HepG2 (cell line): ENCODE measurements around the gene GPR176. TPM values are rescaled to one million over a fixed set of nuclear protein-coding genes. Genes with fewer than 3 reads are reported as not detected.

ENCODE experiments used
- ATAC-seq: fragments of 200-7000 bp; cut with Tn5 transposase; 3 replicates; pipeline ENCODE4 v1.9.1; 2020; ENCODE audit warnings: mild to moderate bottlenecking, moderate library complexity
- BruUV-seq: library from RNA; stranded (reverse); fragments of 400-500 nt; replicated peaks from 2 replicates; lab custom pipeline; 2021; lab: Mats Ljungman, UMichigan
- CTCF ChIA-PET: fragments of 300-600 bp; formaldehyde crosslinking; extraction: SDS; loops from one replicate; lab custom pipeline; 2021; ENCODE audit warnings: low total read pairs, inconsistent platforms, low intra/inter-chr PET ratio; lab: Yijun Ruan, JAX
- POLR2A ChIA-PET: fragments of 350-600 bp; sonication (Branson Sonifier 250); formaldehyde crosslinking; loops from one replicate; lab custom pipeline; 2020; ENCODE audit warnings: antibody characterized with exemption, inconsistent platforms; lab: Yijun Ruan, JAX
- DNase-seq: peaks from one replicate; pipeline ENCODE4 v3.0.0-alpha.2; 2015; ENCODE audit warnings: low spot score
- FAIRE-seq: peaks from 3 replicates; lab custom pipeline; 2011; peaks lifted over from hg19 to GRCh38; lab: Jason Lieb, UNC
- H2AFZ ChIP-seq: one replicate; pipeline ENCODE4 v1.6.1; 2011; ENCODE audit warnings: low read length, inconsistent platforms
- H3K27ac ChIP-seq: fragments of 300-600 bp; 3 replicates; pipeline ENCODE4 v1.8.0; 2011; ENCODE audit warnings: mixed run types, mild to moderate bottlenecking, mixed read lengths, low read length, inconsistent platforms; ENCODE audit not compliant: insufficient read depth; ENCODE audit errors: extremely low read length
- H3K27me3 ChIP-seq, 2 experiments: fragments of 200-600 bp in 1 of 2; 2 replicates in 1 of 2; 3 replicates in 1 of 2; pipeline versions ENCODE4 v1.6.0 to v1.8.0; 2011; ENCODE audit warnings: low read length in 2 of 2, mild to moderate bottlenecking in 2 of 2, moderate library complexity in 2 of 2, inconsistent platforms in 1 of 2; ENCODE audit not compliant: insufficient read depth in 2 of 2, control insufficient read depth in 1 of 2
- H3K36me3 ChIP-seq, 2 experiments: fragments of 200-600 bp in 1 of 2; replicated peaks in 1 of 2; 2 replicates in 1 of 2; 3 replicates in 1 of 2; pipeline versions ENCODE4 v1.5.1 to v1.8.0; 2011; ENCODE audit warnings: low read length in 2 of 2, inconsistent platforms in 1 of 2; ENCODE audit not compliant: insufficient read depth in 2 of 2, control insufficient read depth in 1 of 2
- H3K4me1 ChIP-seq: 2 replicates; pipeline ENCODE4 v1.5.1; 2012; ENCODE audit warnings: low read length, inconsistent platforms; ENCODE audit not compliant: insufficient read depth
- H3K4me2 ChIP-seq: 2 replicates; pipeline ENCODE4 v1.6.0; 2011; ENCODE audit warnings: low read depth, low read length, inconsistent platforms
- H3K4me3 ChIP-seq, 3 experiments: fragments of 200-600 bp in 1 of 3; sonication (generic), shearing (Covaris generic) in 1 of 3; replicated peaks in 1 of 3; 2 replicates each; pipeline ENCODE4 v1.5.1; 2011 to 2016; ENCODE audit warnings: low read length in 3 of 3, inconsistent platforms in 2 of 3, low read depth in 2 of 3, mild to moderate bottlenecking in 2 of 3, control low read depth in 1 of 3, mixed read lengths in 1 of 3; ENCODE audit not compliant: insufficient read depth in 1 of 3
- H3K79me2 ChIP-seq: one replicate; pipeline ENCODE4 v1.6.1; 2011; ENCODE audit warnings: low read length, inconsistent platforms; ENCODE audit not compliant: insufficient read depth
- H3K9ac ChIP-seq: 2 replicates; pipeline ENCODE4 v1.6.0; 2011; ENCODE audit warnings: mild to moderate bottlenecking, low read depth, low read length, inconsistent platforms; ENCODE audit not compliant: insufficient read depth
- H3K9me3 ChIP-seq: 2 replicates; pipeline ENCODE4 v1.5.1; 2012; ENCODE audit warnings: mild to moderate bottlenecking, low read length
- H4K20me1 ChIP-seq: 2 replicates; pipeline ENCODE4 v1.6.0; 2011; ENCODE audit warnings: inconsistent platforms, mild to moderate bottlenecking, low read length, moderate library complexity; ENCODE audit not compliant: insufficient read depth
- ASH2L ChIP-seq: fragments of 300-600, 200-600 bp; sonication (generic); IDR thresholded peaks from 2 replicates; pipeline ENCODE4 v1.7.0; 2017; ENCODE audit warnings: low read depth, mild to moderate bottlenecking, moderate library complexity, mixed read lengths, low read length; ENCODE audit not compliant: insufficient read length
- CHD2 ChIP-seq: IDR thresholded peaks from 2 replicates; pipeline ENCODE4 v1.6.1; 2011; ENCODE audit warnings: low read depth, low read length, improper control_type of control experiment
- DNMT1 ChIP-seq: sonication (generic); formaldehyde crosslinking; IDR thresholded peaks from 2 replicates; pipeline ENCODE4 v1.5.1; 2020; ENCODE audit warnings: mild to moderate bottlenecking, missing genetic modification reagents
- EZH2 ChIP-seq: conservative IDR thresholded peaks from 2 replicates; pipeline ENCODE4 v1.6.1; 2012; ENCODE audit warnings: mild to moderate bottlenecking, low read depth, low read length, moderate library complexity
- IKZF4 ChIP-seq: sonication (generic); formaldehyde crosslinking; IDR thresholded peaks from 2 replicates; pipeline ENCODE4 v1.5.1; 2020; ENCODE audit warnings: borderline replicate concordance, mild to moderate bottlenecking, low read depth, missing genetic modification reagents; ENCODE audit errors: not compliant biosample characterization
- SETDB1 ChIP-seq: sonication (generic); formaldehyde crosslinking; IDR thresholded peaks from 2 replicates; pipeline ENCODE4 v1.5.1; 2020; ENCODE audit warnings: missing genetic modification reagents, mild to moderate bottlenecking, borderline replicate concordance
- ZNF383 ChIP-seq: sonication (generic); formaldehyde crosslinking; IDR thresholded peaks from 2 replicates; pipeline ENCODE4 v1.4.0; 2020; ENCODE audit warnings: missing genetic modification reagents, mild to moderate bottlenecking, borderline replicate concordance
- ZNF496 ChIP-seq: sonication (generic); formaldehyde crosslinking; IDR thresholded peaks from 2 replicates; pipeline ENCODE4 v1.8.1; 2023; ENCODE audit warnings: mild to moderate bottlenecking, moderate library complexity, missing genetic modification reagents; ENCODE audit not compliant: insufficient replicate concordance
- ZNF546 ChIP-seq: sonication (generic); formaldehyde crosslinking; conservative IDR thresholded peaks from 2 replicates; pipeline ENCODE4 v1.8.1; 2023; ENCODE audit warnings: mild to moderate bottlenecking, missing genetic modification reagents
- ZNF562 ChIP-seq: sonication (generic); formaldehyde crosslinking; IDR thresholded peaks from 2 replicates; pipeline ENCODE4 v1.8.0; 2022; ENCODE audit warnings: missing genetic modification reagents, borderline replicate concordance
- ZSCAN31 ChIP-seq: sonication (generic); formaldehyde crosslinking; IDR thresholded peaks from 2 replicates; pipeline ENCODE4 v1.5.0; 2020; ENCODE audit warnings: low read depth, mild to moderate bottlenecking, missing genetic modification reagents
- WGBS: methylation state at CpG from one replicate; pipeline ENCODE4 v1.1.6; 2017; ENCODE audit warnings: low lambda C conversion rate; 5-methylcytosine and 5-hydroxymethylcytosine counted together
- in situ Hi-C: cut with HindIII; loops from 2 replicates; pipeline ENCODE4 v1.10.0; 2017; ENCODE audit warnings: low pct_unique_long_range_greater_than_20kb; ENCODE audit not compliant: extremely low pct_ligation_motif_present
- intact Hi-C: fragments of 100-400 bp; cut with micrococcal nuclease; formaldehyde crosslinking; loops from one replicate; pipeline ENCODE4 v1.10.0; 2022; ENCODE audit not compliant: unreplicated experiment
- polyA plus RNA-seq, 8 experiments: library from polyadenylated mRNA; depleted of rRNA in 3 of 8; stranded (reverse) in 7 of 8; unstranded in 1 of 8; fragments of >200 nt; fragmentation: Illumina TruSeq in 4 of 8; extraction: Trizol in 4 of 8; gene quantifications; 2 replicates each; pipeline versions ENCODE4 v1.2.1 to v1.2.3, GENCODE V29; 2011 to 2016; ENCODE audit warnings: low read depth in 4 of 8, missing spikeins in 1 of 8, mixed read lengths in 1 of 8; ENCODE audit not compliant: insufficient read depth in 1 of 8
- total RNA-seq, 5 experiments: library from RNA; depleted of rRNA; stranded (reverse); fragments of >200 nt; fragmentation: Illumina TruSeq; extraction: Trizol; gene quantifications; 2 replicates each; pipeline ENCODE4 v1.2.3, GENCODE V29; 2016; ENCODE audit warnings: low read depth in 1 of 5
- TF ChIP-seq, protein P1 (sequence below): sonication (generic); formaldehyde crosslinking; IDR thresholded peaks from 2 replicates; pipeline ENCODE4 v1.8.1; 2022; ENCODE audit warnings: low read depth, mild to moderate bottlenecking, missing genetic modification reagents
- TF ChIP-seq, protein P2 (sequence below): sonication (generic); formaldehyde crosslinking; IDR thresholded peaks from 2 replicates; pipeline ENCODE4 v1.8.0; 2022; ENCODE audit warnings: missing genetic modification reagents, mild to moderate bottlenecking, borderline replicate concordance

Gene GPR176
- total and polyA plus RNA-seq, 2 of the 13 experiments (the other 11 are each of a cell fraction or from before 2014, with no cell fraction given) = 0.11 to 0.20 TPM

DNA sequence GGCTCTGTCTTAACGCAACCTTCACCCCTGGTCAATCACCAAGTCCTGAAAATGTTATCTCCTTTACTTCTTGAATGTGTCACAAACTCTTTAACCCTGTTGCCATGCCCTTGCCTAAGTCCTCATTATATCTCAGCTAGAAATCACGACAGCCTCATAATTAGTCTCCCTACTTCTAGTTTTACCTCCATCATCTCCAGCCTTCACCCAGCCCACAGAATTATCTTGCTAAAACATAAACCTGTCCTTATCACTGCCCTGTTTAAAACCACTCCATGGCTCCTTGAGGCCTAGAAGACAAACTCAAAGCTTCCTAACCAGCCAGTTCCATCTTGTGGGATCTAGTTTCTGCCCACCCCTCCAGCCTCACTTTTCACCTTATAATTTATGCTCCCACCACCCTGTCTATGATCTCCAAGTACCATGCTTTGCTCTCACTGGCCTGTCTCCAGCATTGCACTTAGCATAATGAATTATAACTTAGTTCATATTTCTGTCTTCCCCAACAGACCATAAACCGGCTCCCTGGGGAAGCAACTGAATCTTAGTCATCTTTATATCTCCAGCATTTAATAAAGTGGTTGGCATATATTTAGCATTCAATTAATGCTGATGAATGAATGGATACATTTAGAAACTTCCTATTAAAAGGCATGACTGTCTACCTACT is 39.2 kb downstream of the GPR176 start (continued):
- TF ChIP-seq, protein P1, sequence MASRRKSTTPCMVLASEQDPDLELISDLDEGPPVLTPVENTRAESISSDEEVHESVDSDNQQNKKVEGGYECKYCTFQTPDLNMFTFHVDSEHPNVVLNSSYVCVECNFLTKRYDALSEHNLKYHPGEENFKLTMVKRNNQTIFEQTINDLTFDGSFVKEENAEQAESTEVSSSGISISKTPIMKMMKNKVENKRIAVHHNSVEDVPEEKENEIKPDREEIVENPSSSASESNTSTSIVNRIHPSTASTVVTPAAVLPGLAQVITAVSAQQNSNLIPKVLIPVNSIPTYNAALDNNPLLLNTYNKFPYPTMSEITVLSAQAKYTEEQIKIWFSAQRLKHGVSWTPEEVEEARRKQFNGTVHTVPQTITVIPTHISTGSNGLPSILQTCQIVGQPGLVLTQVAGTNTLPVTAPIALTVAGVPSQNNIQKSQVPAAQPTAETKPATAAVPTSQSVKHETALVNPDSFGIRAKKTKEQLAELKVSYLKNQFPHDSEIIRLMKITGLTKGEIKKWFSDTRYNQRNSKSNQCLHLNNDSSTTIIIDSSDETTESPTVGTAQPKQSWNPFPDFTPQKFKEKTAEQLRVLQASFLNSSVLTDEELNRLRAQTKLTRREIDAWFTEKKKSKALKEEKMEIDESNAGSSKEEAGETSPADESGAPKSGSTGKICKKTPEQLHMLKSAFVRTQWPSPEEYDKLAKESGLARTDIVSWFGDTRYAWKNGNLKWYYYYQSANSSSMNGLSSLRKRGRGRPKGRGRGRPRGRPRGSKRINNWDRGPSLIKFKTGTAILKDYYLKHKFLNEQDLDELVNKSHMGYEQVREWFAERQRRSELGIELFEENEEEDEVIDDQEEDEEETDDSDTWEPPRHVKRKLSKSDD = no peak
- TF ChIP-seq EZH2 = no peak

DNA sequence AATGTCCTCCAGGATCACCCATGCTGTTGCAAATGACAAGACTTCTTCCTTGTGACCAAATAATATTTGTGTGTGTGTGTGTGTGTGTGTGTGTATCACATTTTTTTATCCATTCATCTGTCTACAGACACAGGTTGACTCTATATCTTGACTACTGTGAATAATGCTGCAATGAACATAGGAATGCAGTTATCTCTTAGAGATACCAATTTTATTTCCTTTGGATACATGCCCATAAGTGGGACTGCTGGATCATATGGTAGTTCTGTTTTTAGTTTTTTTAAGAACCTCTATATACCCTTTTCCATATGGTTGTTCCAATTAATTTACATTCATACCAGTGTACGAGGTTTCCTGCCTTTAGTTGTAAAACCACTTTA is 41.7 kb downstream of the GPR176 start:
- intact Hi-C loops (no loop called here), in situ Hi-C loops (loop anchor here (5.0 kb wide), 1 partner anchor 91 kb away; no protein-coding TSS in a partner anchor)
- BruUV-seq = no TSS peak
- H3K4me2 ChIP-seq = no peak overlapping the region
- CTCF ChIA-PET = no interaction called here
- H3K27me3 ChIP-seq = 0 out of 5 replicates have a peak, but pooled peaks cover 0 to 3% of the 10 kb centered on the region in 2 experiments
- FAIRE-seq = no peak
- no peaks in the 10 kb centered on the region for H4K20me1 ChIP-seq
- H3K79me2 ChIP-seq = no peaks in the 10 kb centered on the region
- H3K4me3 ChIP-seq = no peak overlapping the region
- POLR2A ChIA-PET = no interaction called here
- H3K4me1 ChIP-seq = no peaks in the 10 kb centered on the region
- H3K9ac ChIP-seq = no peak overlapping the region
- H3K36me3 ChIP-seq = no peaks in the 10 kb centered on the region
- no peak for ATAC-seq
- no peak overlapping the region for H2AFZ ChIP-seq
- TF ChIP-seq ZNF383 (no peak), ZNF562 (CRISPR knock-in tag) (no peak), SETDB1 (no peak), ZNF546 (CRISPR knock-in tag) (no peak), IKZF4 (CRISPR knock-in tag) (no peak), ASH2L (no peak), ZSCAN31 (CRISPR knock-in tag) (no peak), ZNF496 (no peak), CHD2 (no peak), DNMT1 (CRISPR knock-in tag) (no peak)
- TF ChIP-seq, protein P2, sequence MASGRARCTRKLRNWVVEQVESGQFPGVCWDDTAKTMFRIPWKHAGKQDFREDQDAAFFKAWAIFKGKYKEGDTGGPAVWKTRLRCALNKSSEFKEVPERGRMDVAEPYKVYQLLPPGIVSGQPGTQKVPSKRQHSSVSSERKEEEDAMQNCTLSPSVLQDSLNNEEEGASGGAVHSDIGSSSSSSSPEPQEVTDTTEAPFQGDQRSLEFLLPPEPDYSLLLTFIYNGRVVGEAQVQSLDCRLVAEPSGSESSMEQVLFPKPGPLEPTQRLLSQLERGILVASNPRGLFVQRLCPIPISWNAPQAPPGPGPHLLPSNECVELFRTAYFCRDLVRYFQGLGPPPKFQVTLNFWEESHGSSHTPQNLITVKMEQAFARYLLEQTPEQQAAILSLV (CRISPR knock-in tag) = no peak
- TF ChIP-seq, all 625 proteins: peak for 0
- 2% methylated on average over 1 of the region's 1 CpG for WGBS
- Histone ChIP-seq H3K9me3 (no peaks in the 10 kb centered on the region), H3K27ac (no peak overlapping the region)
- no peak for DNase-seq
